ENCODE measurements around the gene PTPRK. TPM values are rescaled to one million over a fixed set of nuclear protein-coding genes. Genes with fewer than 3 reads are reported as not detected.

The PTPRK gene
- total RNA-seq, 2 experiments from 2014 or later: not detected

DNA sequence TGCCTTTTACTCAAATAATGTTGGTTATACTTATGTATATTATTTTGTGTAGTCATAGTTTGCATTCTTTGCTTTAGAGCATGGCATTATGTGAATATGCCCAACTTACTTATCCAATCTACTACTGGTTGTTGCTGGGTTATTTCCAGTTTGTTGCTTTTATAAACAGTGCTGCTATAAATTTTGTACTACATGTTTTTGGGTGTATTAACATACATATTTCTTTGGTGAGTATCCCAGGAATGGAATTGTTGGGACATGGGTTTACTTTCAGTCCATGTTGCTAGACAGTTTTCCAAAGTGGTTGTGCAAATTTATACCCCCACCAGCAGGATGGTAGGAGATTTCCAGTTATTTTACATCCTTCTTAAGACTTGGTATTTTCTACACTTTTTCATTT, 462.5 kb downstream of the PTPRK start:
- intact Hi-C loops (cut with micrococcal nuclease; ENCODE audit: unreplicated experiment): no loop called here
- Histone ChIP-seq H4K20me1 (ENCODE audit: insufficient read depth, low read length) (no peaks in the 10 kb centered on the region), H3K79me2 (ENCODE audit: insufficient read depth, low read depth, low read length) (no peaks in the 10 kb centered on the region)

DNA sequence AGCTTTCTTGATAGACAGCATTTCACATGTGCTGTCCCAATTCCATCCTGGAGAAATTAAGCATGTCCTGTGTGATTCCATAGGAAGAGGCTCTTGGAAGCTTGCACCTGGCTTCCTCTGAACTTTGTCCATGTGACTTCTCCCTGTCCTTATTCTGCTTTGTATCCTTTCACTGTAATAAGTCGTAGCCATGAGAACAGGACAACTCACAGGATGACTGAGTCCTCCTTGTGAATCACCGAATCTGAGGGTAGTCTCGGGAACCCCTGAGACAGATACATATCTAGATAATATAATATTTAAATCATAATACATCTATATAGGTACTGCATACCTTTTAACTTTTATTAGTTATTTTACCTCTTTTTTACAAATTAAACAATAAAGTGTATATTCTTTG, 462.9 kb downstream of the PTPRK start:
- no peak overlapping the region for H3K4me2 ChIP-seq (ENCODE audit: low read length)
- no peaks in the 10 kb centered on the region for H3K9me3 ChIP-seq (ENCODE audit: low read length)
- no peak for DNase-seq (ENCODE audit: low spot score)
- H3K9me2 ChIP-seq (ENCODE audit: insufficient read depth, low read length): no peaks in the 10 kb centered on the region
- CTCF ChIA-PET (ENCODE audit: unreplicated experiment): no interaction called here
- no peaks in the 10 kb centered on the region for H3K36me3 ChIP-seq (ENCODE audit: insufficient read depth, low read length)
- intact Hi-C loops (cut with micrococcal nuclease; ENCODE audit: unreplicated experiment): no loop called here
- H3K4me1 ChIP-seq (ENCODE audit: insufficient read depth, low read length, poor library complexity, severe bottlenecking): no peaks in the 10 kb centered on the region
- H3K79me2 ChIP-seq (ENCODE audit: insufficient read depth, low read depth, low read length): no peaks in the 10 kb centered on the region
- no peak overlapping the region for H3K27ac ChIP-seq (ENCODE audit: low read depth, low read length, poor library complexity, severe bottlenecking)
- H3K4me3 ChIP-seq (ENCODE audit: low read depth, low read length, poor library complexity, severe bottlenecking): no peak overlapping the region
- BruUV-seq (replicated peaks): no TSS peak
- no peak for TF ChIP-seq EZH2phosphoT487 (IDR thresholded peaks at IDR 0.05; ENCODE audit: borderline replicate concordance, low read depth, low read length)
- TF ChIP-seq, protein P1, sequence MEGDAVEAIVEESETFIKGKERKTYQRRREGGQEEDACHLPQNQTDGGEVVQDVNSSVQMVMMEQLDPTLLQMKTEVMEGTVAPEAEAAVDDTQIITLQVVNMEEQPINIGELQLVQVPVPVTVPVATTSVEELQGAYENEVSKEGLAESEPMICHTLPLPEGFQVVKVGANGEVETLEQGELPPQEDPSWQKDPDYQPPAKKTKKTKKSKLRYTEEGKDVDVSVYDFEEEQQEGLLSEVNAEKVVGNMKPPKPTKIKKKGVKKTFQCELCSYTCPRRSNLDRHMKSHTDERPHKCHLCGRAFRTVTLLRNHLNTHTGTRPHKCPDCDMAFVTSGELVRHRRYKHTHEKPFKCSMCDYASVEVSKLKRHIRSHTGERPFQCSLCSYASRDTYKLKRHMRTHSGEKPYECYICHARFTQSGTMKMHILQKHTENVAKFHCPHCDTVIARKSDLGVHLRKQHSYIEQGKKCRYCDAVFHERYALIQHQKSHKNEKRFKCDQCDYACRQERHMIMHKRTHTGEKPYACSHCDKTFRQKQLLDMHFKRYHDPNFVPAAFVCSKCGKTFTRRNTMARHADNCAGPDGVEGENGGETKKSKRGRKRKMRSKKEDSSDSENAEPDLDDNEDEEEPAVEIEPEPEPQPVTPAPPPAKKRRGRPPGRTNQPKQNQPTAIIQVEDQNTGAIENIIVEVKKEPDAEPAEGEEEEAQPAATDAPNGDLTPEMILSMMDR (conservative IDR thresholded peaks at IDR 0.05; ENCODE audit: low read length): no peak
- POLR2A ChIA-PET: no interaction called here
- no peaks in the 10 kb centered on the region for H4K20me1 ChIP-seq (ENCODE audit: insufficient read depth, low read length)
- no peak overlapping the region for H2AFZ ChIP-seq (ENCODE audit: low read length)

More for the DNA sequence above, 462.5 kb downstream of the PTPRK start:
- H3K4me2 ChIP-seq (ENCODE audit: low read length): no peak overlapping the region
- ChIA-PET CTCF (ENCODE audit: unreplicated experiment) (no interaction called here), POLR2A (no interaction called here)
- H3K36me3 ChIP-seq (ENCODE audit: insufficient read depth, low read length): no peaks in the 10 kb centered on the region
- TF ChIP-seq EZH2phosphoT487 (IDR thresholded peaks at IDR 0.05; ENCODE audit: borderline replicate concordance, low read depth, low read length): no peak
- TF ChIP-seq, protein P1 (conservative IDR thresholded peaks at IDR 0.05; ENCODE audit: low read length): no peak
- no peaks in the 10 kb centered on the region for H3K9me3 ChIP-seq (ENCODE audit: low read length)
- H3K9me2 ChIP-seq (ENCODE audit: insufficient read depth, low read length): no peaks in the 10 kb centered on the region
- no peak overlapping the region for H2AFZ ChIP-seq (ENCODE audit: low read length)
- H3K27ac ChIP-seq (ENCODE audit: low read depth, low read length, poor library complexity, severe bottlenecking): no peak overlapping the region
- no peak overlapping the region for H3K4me3 ChIP-seq (ENCODE audit: low read depth, low read length, poor library complexity, severe bottlenecking)
- DNase-seq (ENCODE audit: low spot score): no peak
- no TSS peak for BruUV-seq (replicated peaks)
- no peaks in the 10 kb centered on the region for H3K4me1 ChIP-seq (ENCODE audit: insufficient read depth, low read length, poor library complexity, severe bottlenecking)

DNA sequence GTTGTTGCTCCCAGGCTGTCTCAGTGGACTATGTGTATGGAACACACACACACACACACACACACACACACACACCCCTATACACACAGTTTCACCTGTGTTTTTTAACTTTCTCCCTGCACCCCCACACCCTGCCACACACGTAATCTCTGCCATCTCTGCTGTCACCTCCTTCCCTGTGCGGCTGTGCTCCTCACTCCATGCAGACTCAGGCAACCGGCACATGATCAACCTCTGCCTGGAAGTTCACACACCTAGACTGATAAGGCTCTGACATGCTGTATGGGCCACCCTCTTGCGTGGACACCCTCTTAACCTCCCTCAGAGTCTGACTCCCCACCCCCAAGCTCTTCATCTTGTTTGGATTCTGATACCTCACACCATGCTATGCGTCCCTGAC, 467.3 kb downstream of the PTPRK start:
- no peak overlapping the region for H3K27ac ChIP-seq (ENCODE audit: low read depth, low read length, poor library complexity, severe bottlenecking)
- H3K36me3 ChIP-seq (ENCODE audit: insufficient read depth, low read length): no peaks in the 10 kb centered on the region
- H3K79me2 ChIP-seq (ENCODE audit: insufficient read depth, low read depth, low read length): no peaks in the 10 kb centered on the region
- ChIA-PET POLR2A (interaction anchor here (0.6 kb wide), 1 partner anchor 19 kb away, joined by 3 read pairs; no protein-coding TSS in a partner anchor), CTCF (ENCODE audit: unreplicated experiment) (no interaction called here)
- DNase-seq (ENCODE audit: low spot score): no peak
- H3K9me2 ChIP-seq (ENCODE audit: insufficient read depth, low read length): no peaks in the 10 kb centered on the region
- no peaks in the 10 kb centered on the region for H4K20me1 ChIP-seq (ENCODE audit: insufficient read depth, low read length)
- no peak overlapping the region for H3K4me2 ChIP-seq (ENCODE audit: low read length)
- H3K4me1 ChIP-seq (ENCODE audit: insufficient read depth, low read length, poor library complexity, severe bottlenecking): no peaks in the 10 kb centered on the region
- intact Hi-C loops (cut with micrococcal nuclease; ENCODE audit: unreplicated experiment): no loop called here
- TF ChIP-seq, protein P1 (conservative IDR thresholded peaks at IDR 0.05; ENCODE audit: low read length): no peak
- no peak for TF ChIP-seq EZH2phosphoT487 (IDR thresholded peaks at IDR 0.05; ENCODE audit: borderline replicate concordance, low read depth, low read length)
- no peak overlapping the region for H3K4me3 ChIP-seq (ENCODE audit: low read depth, low read length, poor library complexity, severe bottlenecking)
- no TSS peak for BruUV-seq (replicated peaks)
- H2AFZ ChIP-seq (ENCODE audit: low read length): no peak overlapping the region
- no peaks in the 10 kb centered on the region for H3K9me3 ChIP-seq (ENCODE audit: low read length)
